IMR-90 (cell line): Measurements from ENCODE around the gene MAP3K3. TPM values are rescaled to one million over a fixed set of nuclear protein-coding genes. Genes with fewer than 3 reads are reported as not detected.

ENCODE experiments used
- ATAC-seq: fragments of 200-7000 bp; cut with Tn5 transposase; 2 replicates; pipeline ENCODE4 v1.9.1; 2020; ENCODE audit warnings: low read depth, mild to moderate bottlenecking, moderate library complexity
- Bru-seq: library from RNA; stranded (reverse); fragments of 400-500 nt; gene quantifications from one replicate; lab custom pipeline; 2021; lab: Mats Ljungman, UMichigan
- BruChase-seq, 2 experiments: library from RNA; stranded (reverse); fragments of 400-500 nt; gene quantifications; one replicate each; lab custom pipeline; 2021; lab: Mats Ljungman, UMichigan
- BruUV-seq: library from RNA; stranded (reverse); fragments of 400-500 nt; replicated peaks from 2 replicates; lab custom pipeline; 2021; lab: Mats Ljungman, UMichigan
- CTCF ChIA-PET: fragments of 300-600 bp; formaldehyde crosslinking; extraction: SDS; loops from one replicate; lab custom pipeline; 2021; ENCODE audit warnings: antibody characterized with exemption; lab: Yijun Ruan, JAX
- POLR2A ChIA-PET: fragments of 300-600 bp; sonication (Branson Sonifier 250); formaldehyde crosslinking; loops from one replicate; lab custom pipeline; 2022; ENCODE audit warnings: antibody characterized with exemption; ENCODE audit not compliant: unreplicated experiment; lab: Charles Lee
- DNase-seq: peaks from one replicate; pipeline ENCODE4 v3.0.0; 2013
- H2AFZ ChIP-seq: replicated peaks from 2 replicates; pipeline ENCODE3; 2013; ENCODE audit warnings: low read length, mild to moderate bottlenecking; ENCODE audit not compliant: poor library complexity
- H2AK5ac ChIP-seq: 2 replicates; pipeline ENCODE4 v1.6.1; 2013; ENCODE audit warnings: low read depth, low read length, inconsistent platforms
- H2AK9ac ChIP-seq: replicated peaks from 2 replicates; pipeline ENCODE3; 2013; ENCODE audit warnings: mild to moderate bottlenecking, low read depth, low read length, moderate library complexity; ENCODE audit not compliant: poor library complexity
- H2BK120ac ChIP-seq: 2 replicates; pipeline ENCODE4 v1.6.1; 2013; ENCODE audit warnings: low read depth, low read length, inconsistent platforms
- H2BK15ac ChIP-seq: 3 replicates; pipeline ENCODE4 v1.6.1; 2013; ENCODE audit warnings: low read depth, low read length, inconsistent platforms
- H2BK20ac ChIP-seq: 2 replicates; pipeline ENCODE4 v1.6.1; 2013; ENCODE audit warnings: low read depth, mild to moderate bottlenecking, inconsistent platforms, low read length, moderate library complexity
- H2BK5ac ChIP-seq: 2 replicates; pipeline ENCODE4 v1.6.1; 2013; ENCODE audit warnings: mild to moderate bottlenecking, low read depth, low read length, inconsistent platforms; ENCODE audit not compliant: poor library complexity, severe bottlenecking
- H3K14ac ChIP-seq: replicated peaks from 2 replicates; pipeline ENCODE4 v1.6.1; 2013; ENCODE audit warnings: low read depth, low read length, inconsistent platforms
- H3K18ac ChIP-seq: 2 replicates; pipeline ENCODE4 v1.6.1; 2013; ENCODE audit warnings: low read depth, low read length, control low read depth
- H3K23ac ChIP-seq: 2 replicates; pipeline ENCODE4 v1.6.1; 2013; ENCODE audit warnings: low read depth, low read length, inconsistent platforms
- H3K27ac ChIP-seq: 2 replicates; pipeline ENCODE4 v1.5.1; 2013; ENCODE audit warnings: mild to moderate bottlenecking, control low read depth, low read length; ENCODE audit not compliant: insufficient read depth
- H3K27me3 ChIP-seq: 2 replicates; pipeline ENCODE4 v1.6.1; 2013; ENCODE audit warnings: low read length; ENCODE audit not compliant: control insufficient read depth, insufficient read depth
- H3K36me3 ChIP-seq: 2 replicates; pipeline ENCODE4 v1.6.1; 2013; ENCODE audit warnings: low read length, mixed read lengths; ENCODE audit not compliant: control insufficient read depth, insufficient read depth
- H3K4ac ChIP-seq: 2 replicates; pipeline ENCODE4 v1.6.1; 2013; ENCODE audit warnings: low read depth, low read length, inconsistent platforms
- H3K4me1 ChIP-seq: 2 replicates; pipeline ENCODE4 v1.6.1; 2013; ENCODE audit warnings: low read length, mixed read lengths; ENCODE audit not compliant: control insufficient read depth, insufficient read depth
- H3K4me2 ChIP-seq: 2 replicates; pipeline ENCODE4 v1.6.1; 2013; ENCODE audit warnings: low read depth, mild to moderate bottlenecking, control low read depth, low read length, moderate library complexity
- H3K4me3 ChIP-seq: 2 replicates; pipeline ENCODE4 v1.5.1; 2013; ENCODE audit warnings: low read depth, mild to moderate bottlenecking, control low read depth, low read length, moderate library complexity; ENCODE audit not compliant: insufficient read depth
- H3K56ac ChIP-seq: 2 replicates; pipeline ENCODE4 v1.6.1; 2013; ENCODE audit warnings: low read length, inconsistent platforms; ENCODE audit not compliant: insufficient read depth; ENCODE audit errors: extremely low read depth
- H3K79me1 ChIP-seq, 2 experiments: 2 replicates each; pipeline ENCODE4 v1.6.1; 2013; ENCODE audit warnings: low read length in 2 of 2, inconsistent platforms in 1 of 2, low read depth in 1 of 2
- H3K9ac ChIP-seq: 2 replicates; pipeline ENCODE4 v1.6.1; 2013; ENCODE audit warnings: low read depth, low read length, control low read depth
- H3K9me1 ChIP-seq: 2 replicates; pipeline ENCODE4 v1.6.1; 2013; ENCODE audit warnings: low read length, inconsistent platforms; ENCODE audit not compliant: insufficient read depth
- H3K9me3 ChIP-seq: 2 replicates; pipeline ENCODE4 v1.6.1; 2013; ENCODE audit warnings: low read length; ENCODE audit not compliant: control insufficient read depth, insufficient read depth
- H4K20me1 ChIP-seq: 2 replicates; pipeline ENCODE4 v1.6.1; 2013; ENCODE audit warnings: low read length, inconsistent platforms; ENCODE audit not compliant: insufficient read depth
- H4K5ac ChIP-seq: 2 replicates; pipeline ENCODE4 v1.6.1; 2013; ENCODE audit warnings: mild to moderate bottlenecking, low read depth, low read length, control low read depth
- H4K8ac ChIP-seq, 2 experiments: 2 replicates each; pipeline ENCODE4 v1.6.1; 2013; ENCODE audit warnings: low read depth in 2 of 2, low read length in 2 of 2, control low read depth in 1 of 2, inconsistent platforms in 1 of 2
- H4K91ac ChIP-seq: 2 replicates; pipeline ENCODE4 v1.6.1; 2013; ENCODE audit warnings: low read depth, low read length, inconsistent platforms; ENCODE audit not compliant: insufficient read depth
- BHLHE40 ChIP-seq: fragments of 150-350 bp; IDR thresholded peaks from 2 replicates; pipeline ENCODE4 v1.6.1; 2016; ENCODE audit warnings: mild to moderate bottlenecking, low read depth, low read length
- CEBPB ChIP-seq: IDR thresholded peaks from 2 replicates; pipeline ENCODE4 v1.6.1; 2012; ENCODE audit warnings: low read depth, low read length, improper control_type of control experiment
- CTCF ChIP-seq: conservative IDR thresholded peaks from 2 replicates; pipeline ENCODE4 v1.5.1; 2012; ENCODE audit warnings: mild to moderate bottlenecking, low read depth, low read length, improper control_type of control experiment
- ELK1 ChIP-seq: fragments of 150-350 bp; IDR thresholded peaks from 2 replicates; pipeline ENCODE4 v1.6.1; 2016; ENCODE audit warnings: low read depth, mild to moderate bottlenecking, low read length, moderate library complexity, borderline replicate concordance
- FOS ChIP-seq: fragments of 150-350 bp; IDR thresholded peaks from 2 replicates; pipeline ENCODE4 v1.6.1; 2016; ENCODE audit warnings: low read depth, low read length
- MAZ ChIP-seq: IDR thresholded peaks from 2 replicates; pipeline ENCODE4 v1.6.1; 2012; ENCODE audit warnings: low read depth, mild to moderate bottlenecking, low read length, improper control_type of control experiment, moderate library complexity, borderline replicate concordance
- MXI1 ChIP-seq: IDR thresholded peaks from 2 replicates; pipeline ENCODE4 v1.6.1; 2012; ENCODE audit warnings: low read depth, mild to moderate bottlenecking, low read length, moderate library complexity, borderline replicate concordance
- POLR2A ChIP-seq: IDR thresholded peaks from 2 replicates; pipeline ENCODE4 v1.6.1; 2012; ENCODE audit warnings: mild to moderate bottlenecking, low read depth, low read length
- RCOR1 ChIP-seq: IDR thresholded peaks from 2 replicates; pipeline ENCODE4 v1.6.1; 2012; ENCODE audit warnings: mild to moderate bottlenecking, low read length, improper control_type of control experiment; ENCODE audit not compliant: insufficient replicate concordance
- WGBS, 2 experiments: methylation state at CpG; one replicate each; pipeline versions ENCODE4 v1.1.5 to v1.1.7; 2013; ENCODE audit warnings: missing lambda C conversion rate in 2 of 2; ENCODE audit not compliant: insufficient read length in 1 of 2; ENCODE audit errors: extremely low coverage in 2 of 2; 5-methylcytosine and 5-hydroxymethylcytosine counted together
- dilution Hi-C: fragments of 300-500 bp; cut with HindIII; formaldehyde crosslinking; loops from one replicate; pipeline ENCODE4 v1.14.3; 2018; ENCODE audit warnings: low sequenced_read_pairs; ENCODE audit not compliant: unreplicated experiment
- in situ Hi-C: fragments of 300-500 bp; cut with MboI; formaldehyde crosslinking; loops from 3 replicates; pipeline ENCODE4 v1.14.3; 2019; ENCODE audit warnings: low sequenced_read_pairs, inconsistent platforms, mixed read lengths
- intact Hi-C: fragments of 100-400 bp; cut with micrococcal nuclease; formaldehyde crosslinking; loops from 2 replicates; pipeline ENCODE4 v1.10.0; 2022
- long read RNA-seq: library from polyadenylated mRNA; unstranded; transcript quantifications from one replicate; pipeline ENCODE4 v2.0.0, GENCODE V29; 2021; ENCODE audit not compliant: unreplicated experiment
- polyA plus RNA-seq, 3 experiments: library from polyadenylated mRNA; depleted of rRNA; stranded (reverse); fragments of >200 nt; gene quantifications; 2 replicates each; pipeline ENCODE4 v1.2.3, GENCODE V29; 2012; ENCODE audit warnings: low replicate concordance in 1 of 3
- total RNA-seq: library from RNA; depleted of rRNA; stranded (reverse); fragments of >200 nt; gene quantifications from 2 replicates; pipeline ENCODE4 v1.2.3, GENCODE V29; 2012; rRNA removed

Gene MAP3K3
- total RNA-seq (24.2 and 25.6 TPM in 2 replicates), polyA plus RNA-seq (2012; rRNA removed) (19.1 TPM in 2 replicates), Bru-seq, nascent RNA (percentile 68 among the genes with signal in this experiment), BruChase-seq, experiment 1, labeled RNA remaining after a 6-hour chase (percentile 75 among the genes with signal in this experiment), BruChase-seq, experiment 2, labeled RNA remaining after a 2-hour chase (percentile 67 among the genes with signal in this experiment)
- polyA plus RNA-seq (2012; cell fraction: cytosol; rRNA removed) = 13.9 and 15.5 TPM in 2 replicates
- 34.5 and 36.8 TPM in 2 replicates for polyA plus RNA-seq (2012; cell fraction: nucleus; rRNA removed; ENCODE audit: low replicate concordance)
- long read RNA-seq, full-length matches to known transcripts = 18 of 37 reads
- long read RNA-seq, partial matches to known transcripts = 11 of 37 reads
- long read RNA-seq, other reads (novel, unspliced or antisense) = 8 of 37 reads

- peak within 1 kb of the TSS; percentile 21 for H2BK5ac ChIP-seq
- intact Hi-C loops (no loop called here), in situ Hi-C loops (no loop called here), dilution Hi-C loops (no loop called here)
- no peaks in the 10 kb centered on the region for H3K9me3 ChIP-seq
- peaks cover 9 to 32% of the 10 kb centered on the region in 2 experiments; a peak in 3 of 4 replicates for H3K79me1 ChIP-seq
- H2BK20ac ChIP-seq = no peak within 1 kb of the TSS
- POLR2A ChIA-PET = no interaction called here
- H3K56ac ChIP-seq = no peak within 1 kb of the TSS
- no peak within 1 kb of the TSS for H3K23ac ChIP-seq
- peak within 1 kb of the TSS; percentile 32 for H3K14ac ChIP-seq
- CTCF ChIA-PET = interaction anchor here (1.9 kb wide), 1 partner anchor 10 kb away, joined by 8 read pairs; no protein-coding TSS in a partner anchor
- no peaks in the 10 kb centered on the region for H3K36me3 ChIP-seq
- peak within 1 kb of the TSS; percentile 34; the same call in 1 of the 2 replicates for H4K91ac ChIP-seq
- no peak within 1 kb of the TSS for H2AK5ac ChIP-seq
- peak within 1 kb of the TSS; percentile 53 for H3K27ac ChIP-seq
- peak within 1 kb of the TSS; percentile 88 for H2AK9ac ChIP-seq
- H4K8ac ChIP-seq = peak within 1 kb of the TSS; percentile 50 to 78; a peak in 2 of 4 replicates
- no peak within 1 kb of the TSS for H3K18ac ChIP-seq
- H3K9ac ChIP-seq = peak within 1 kb of the TSS; percentile 61
- H3K4ac ChIP-seq = peak within 1 kb of the TSS; percentile 34
- peak within 1 kb of the TSS; percentile 94 for H2AFZ ChIP-seq
- no TSS peak for BruUV-seq
- peak within 1 kb of the TSS; percentile 65 for H3K4me3 ChIP-seq
- H2BK120ac ChIP-seq = no peak within 1 kb of the TSS
- WGBS, 2 experiments = 1% methylated on average over 17 of the region's 75 CpGs; no CpG with 5 or more reads in 1 of the 2 experiments
- H3K4me2 ChIP-seq = peak within 1 kb of the TSS; percentile 74
- 0 out of 2 replicates have a peak, but pooled peaks cover 3% of the 10 kb centered on the region for H3K9me1 ChIP-seq
- ATAC-seq = peak; percentile 91
- peaks cover 5% of the 10 kb centered on the region; the same call in 1 of the 2 replicates for H3K4me1 ChIP-seq
- no peaks in the 10 kb centered on the region for H3K27me3 ChIP-seq
- DNase-seq = peak; percentile 100
- H4K5ac ChIP-seq = peak within 1 kb of the TSS; percentile 3; the same call in 1 of the 2 replicates
- no peak for TF ChIP-seq MXI1
- TF ChIP-seq RCOR1 = peak; percentile 61
- no peak for TF ChIP-seq BHLHE40
- no peak for TF ChIP-seq ELK1
- TF ChIP-seq POLR2A = peak; percentile 60
- peak; percentile 68 for TF ChIP-seq CEBPB
- 0 out of 2 replicates have a peak, but pooled peaks have one; percentile 3 for TF ChIP-seq FOS
- peak; percentile 27; the same call in 1 of the 2 replicates for TF ChIP-seq CTCF
- TF ChIP-seq MAZ = peak; percentile 93; the same call in 1 of the 2 replicates
- peaks cover 12% of the 10 kb centered on the region for H4K20me1 ChIP-seq
- no peak within 1 kb of the TSS for H2BK15ac ChIP-seq
Measured at GRCh38 chr17:63621684-63622573, at the start of gene MAP3K3. MAP3K3 (plus strand) TSS chr17:63622417; CDS start chr17:63622760, 343 bp downstream.
